ENCODE results near the gene EHD3.

The EHD3 gene

GRCh38 chr2:31213601-31214443 is 20.1 kb upstream of the EHD3 start:
- no peak for DNase-seq

- DNase-seq, result no peak
Observed at GRCh38 chr2:31214444-31214915, 19.5 kb upstream of the EHD3 start.

- DNase-seq, result no peak
Observed at GRCh38 chr2:31216734-31217133, 17.2 kb upstream of the EHD3 start.

GRCh38 chr2:31217465-31218200 is 16.3 kb upstream of the EHD3 start, which contains the start of gene CAPN14:
Gene CAPN14 (minus strand): TSS chr2:31217515. CDS start chr2:31205447, 12,068 bp downstream.
- DNase-seq, result no peak

- DNase-seq, result no peak
Observed at GRCh38 chr2:31219131-31219969, 14.6 kb upstream of the EHD3 start.

- DNase-seq, result no peak
Observed at GRCh38 chr2:31221544-31221943, 12.4 kb upstream of the EHD3 start.

GRCh38 chr2:31222071-31222470 is 11.9 kb upstream of the EHD3 start:
- DNase-seq, result no peak

- no peak for DNase-seq
Observed at GRCh38 chr2:31223026-31223425, 10.9 kb upstream of the EHD3 start.

- no peak for DNase-seq
Observed at GRCh38 chr2:31223749-31224148, 10.2 kb upstream of the EHD3 start.

- DNase-seq, result no peak
Observed at GRCh38 chr2:31226266-31226665, 7.7 kb upstream of the EHD3 start.

GRCh38 chr2:31227110-31227509 is 6.8 kb upstream of the EHD3 start:
- no peak for DNase-seq

GRCh38 chr2:31227711-31228125 is 6.2 kb upstream of the EHD3 start:
- DNase-seq, result no peak

- no peak for DNase-seq
Observed at GRCh38 chr2:31228717-31229116, 5.2 kb upstream of the EHD3 start.

GRCh38 chr2:31230751-31231150 is 3.2 kb upstream of the EHD3 start:
- DNase-seq, result no peak

GRCh38 chr2:31231571-31232302 is 2.2 kb upstream of the EHD3 start:
- DNase-seq, result no peak

- no peak for DNase-seq
Observed at GRCh38 chr2:31232586-31232985, 1.4 kb upstream of the EHD3 start.

GRCh38 chr2:31233231-31233630 is 721 bp upstream of the EHD3 start:
- DNase-seq, result peak in 1 of 2 experiments; percentile 27

GRCh38 chr2:31234683-31235503 is 941 bp downstream of the EHD3 start:
- DNase-seq, result no peak

- DNase-seq, result peak in 1 of 2 experiments; percentile 44
Observed at GRCh38 chr2:31235504-31235902, 1.6 kb downstream of the EHD3 start.

- no peak for DNase-seq
Observed at GRCh38 chr2:31236433-31237205, 2.7 kb downstream of the EHD3 start.

All from NCI-H446 (cell line).